Thyroid gland (tissue), 4 donors: ENCODE data around the gene FASLG. TPM values are rescaled to one million over a fixed set of nuclear protein-coding genes. Genes with fewer than 3 reads are reported as not detected.

Experiments
- DNase-seq, 2 donors: peaks; one replicate each; pipeline ENCODE4 v3.0.0-alpha.2; 2019
- H3K27ac ChIP-seq, 3 donors: fragments of 200-600 bp; sonication (generic); 1 replicate in 2 of 3; 2 replicates in 1 of 3; pipeline ENCODE4 v1.5.1; 2016 to 2019; ENCODE audit warnings: mild to moderate bottlenecking in 1 of 3, moderate library complexity in 1 of 3
- H3K27me3 ChIP-seq: fragments of 200-600 bp; sonication (generic); one replicate; pipeline ENCODE4 v1.5.1; 2019
- H3K36me3 ChIP-seq, 2 donors: fragments of 200-600 bp; sonication (generic); one replicate each; pipeline ENCODE4 v1.5.1; 2016 to 2019
- H3K4me1 ChIP-seq, 2 donors: fragments of 200-600 bp; sonication (generic); one replicate each; pipeline ENCODE4 v1.5.1; 2017 to 2019
- H3K4me3 ChIP-seq, 3 donors: fragments of 200-600 bp; sonication (generic); replicated peaks in 1 of 3; 1 replicate in 2 of 3; 2 replicates in 1 of 3; pipeline ENCODE4 v1.5.1; 2016; ENCODE audit warnings: mild to moderate bottlenecking in 1 of 3
- H3K9me3 ChIP-seq: fragments of 200-600 bp; sonication (generic); one replicate; pipeline ENCODE4 v1.5.1; 2017
- POLR2A ChIP-seq, 2 donors: fragments of 450-650 bp; IDR thresholded peaks; one replicate each; pipeline ENCODE4 v1.6.1; 2017; ENCODE audit warnings: antibody characterized with exemption in 2 of 2, mild to moderate bottlenecking in 2 of 2, moderate library complexity in 1 of 2
- WGBS, 2 donors: methylation state at CpG; one replicate each; pipeline ENCODE4 v1.1.5; 2017; 5-methylcytosine and 5-hydroxymethylcytosine counted together
- intact Hi-C: fragments of 100-400 bp; cut with DNase I; formaldehyde crosslinking; loops from one replicate; pipeline ENCODE4 v1.15.1; 2023
- small RNA-seq: library from RNA; depleted of rRNA; stranded (forward); fragments of <200 nt; gene quantifications from one replicate; pipeline ENCODE3, GENCODE V24; 2016
- total RNA-seq, 4 donors: library from RNA; depleted of rRNA; stranded (reverse); fragments of >200 nt; gene quantifications; one replicate each; pipeline ENCODE4 v1.2.3, GENCODE V29; 2016
- TF ChIP-seq, protein P1 (sequence below), 6 experiments: fragments of 200-600 bp in 3 of 6; fragments of 450-650 bp in 3 of 6; sonication (generic) in 3 of 6; IDR thresholded peaks; one replicate each; pipeline ENCODE4 v1.5.1; 2016 to 2019; ENCODE audit warnings: antibody characterized with exemption in 6 of 6, mild to moderate bottlenecking in 2 of 6, inconsistent platforms in 1 of 6, moderate library complexity in 1 of 6

Gene FASLG
- total RNA-seq, 4 donors from 2014 or later = 0.33 to 0.73 TPM; not detected in 2

DNA sequence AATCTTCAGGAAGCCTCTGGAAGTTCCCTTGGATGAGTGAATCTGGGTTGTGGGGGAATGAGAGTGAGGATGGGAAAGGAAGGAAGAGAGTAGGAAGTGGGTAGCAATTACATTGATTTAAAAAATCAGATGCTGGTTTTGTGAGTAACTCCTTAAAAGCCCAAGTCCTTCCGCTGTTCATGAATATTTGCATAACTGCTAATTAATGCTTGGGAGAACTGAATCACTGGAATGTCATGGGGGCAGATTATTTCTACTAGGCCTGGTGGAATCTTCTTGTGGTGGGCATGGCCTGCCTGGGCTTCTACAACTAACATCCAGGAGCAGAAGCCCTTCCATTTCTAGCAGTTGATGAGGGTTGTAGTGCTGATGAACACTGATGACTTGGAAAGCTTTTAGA is 52.7 kb downstream of the FASLG start:
- Histone ChIP-seq H3K4me3 (no peak overlapping the region), H3K27me3 (no peaks in the 10 kb centered on the region), H3K4me1 (no peaks in the 10 kb centered on the region), H3K9me3 (no peaks in the 10 kb centered on the region), H3K27ac (no peak overlapping the region), H3K36me3 (no peaks in the 10 kb centered on the region)
- TF ChIP-seq, protein P1, sequence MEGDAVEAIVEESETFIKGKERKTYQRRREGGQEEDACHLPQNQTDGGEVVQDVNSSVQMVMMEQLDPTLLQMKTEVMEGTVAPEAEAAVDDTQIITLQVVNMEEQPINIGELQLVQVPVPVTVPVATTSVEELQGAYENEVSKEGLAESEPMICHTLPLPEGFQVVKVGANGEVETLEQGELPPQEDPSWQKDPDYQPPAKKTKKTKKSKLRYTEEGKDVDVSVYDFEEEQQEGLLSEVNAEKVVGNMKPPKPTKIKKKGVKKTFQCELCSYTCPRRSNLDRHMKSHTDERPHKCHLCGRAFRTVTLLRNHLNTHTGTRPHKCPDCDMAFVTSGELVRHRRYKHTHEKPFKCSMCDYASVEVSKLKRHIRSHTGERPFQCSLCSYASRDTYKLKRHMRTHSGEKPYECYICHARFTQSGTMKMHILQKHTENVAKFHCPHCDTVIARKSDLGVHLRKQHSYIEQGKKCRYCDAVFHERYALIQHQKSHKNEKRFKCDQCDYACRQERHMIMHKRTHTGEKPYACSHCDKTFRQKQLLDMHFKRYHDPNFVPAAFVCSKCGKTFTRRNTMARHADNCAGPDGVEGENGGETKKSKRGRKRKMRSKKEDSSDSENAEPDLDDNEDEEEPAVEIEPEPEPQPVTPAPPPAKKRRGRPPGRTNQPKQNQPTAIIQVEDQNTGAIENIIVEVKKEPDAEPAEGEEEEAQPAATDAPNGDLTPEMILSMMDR (IDR thresholded peaks at IDR 0.05) = no peak
- no peak for TF ChIP-seq POLR2A (IDR thresholded peaks at IDR 0.05)
- WGBS, 2 donors = 96% methylated on average over 1 of the region's 1 CpG
- no peak for DNase-seq
- intact Hi-C loops = no loop called here

DNA sequence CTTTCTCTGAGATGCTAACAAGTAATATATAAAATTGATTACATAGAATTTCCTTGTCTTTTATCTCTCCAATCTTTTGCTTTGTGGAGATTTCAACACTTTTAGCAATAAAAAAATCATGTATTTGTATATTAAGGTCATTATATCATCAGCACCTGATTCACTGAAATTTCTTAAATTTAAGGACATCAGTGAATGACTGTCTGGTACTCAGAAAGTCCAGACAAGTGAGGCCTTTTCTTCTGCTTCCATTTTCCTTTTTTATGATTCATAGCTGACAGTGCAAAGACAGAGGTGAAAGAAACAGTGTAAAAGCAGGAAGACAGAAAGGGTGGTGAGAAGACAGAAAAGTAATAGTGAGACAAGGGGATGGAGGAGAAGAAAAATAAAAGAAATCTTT is 54.6 kb downstream of the FASLG start:
- Histone ChIP-seq H3K36me3 (no peaks in the 10 kb centered on the region), H3K27me3 (no peaks in the 10 kb centered on the region), H3K4me1 (no peaks in the 10 kb centered on the region), H3K27ac (no peak overlapping the region), H3K9me3 (no peaks in the 10 kb centered on the region), H3K4me3 (no peak overlapping the region)
- TF ChIP-seq, protein P1 (IDR thresholded peaks at IDR 0.05) = no peak
- TF ChIP-seq POLR2A (IDR thresholded peaks at IDR 0.05) = no peak
- intact Hi-C loops = no loop called here
- no peak for DNase-seq

Small RNAs within 50 kb of the gene (small RNA-seq; reads per million reads assigned to genes)
- gene RNU6-693P = not detected

Other genes starting within 250 kb of the FASLG start
- gene C1orf105, start 238.4 kb upstream of the FASLG start, total RNA-seq = not detected
- 10 to 100 TPM; 19.4 to 23.4 (median 20.9) TPM for gene PIGC, start 215.0 kb upstream of the FASLG start, total RNA-seq
- gene SUCO, start 126.0 kb upstream of the FASLG start, total RNA-seq = 10 to 100 TPM; 34.7 to 67.9 (median 37.7) TPM